HG02852 (cell line): ENCODE data around the gene BPNT1.
"Not testable (repeated sequence)": the region's sequence is repeated elsewhere in the genome, so short reads cannot be mapped to it uniquely, and the experiment has no call there.

Experiments used
- ATAC-seq: cut with Tn5 transposase; IDR thresholded peaks from one replicate; pipeline ENCODE4 v1.9.1; 2021; ENCODE audit warnings: mild to moderate bottlenecking, moderate library complexity; ENCODE audit not compliant: unreplicated experiment

The BPNT1 gene

GRCh38 chr1:220084460-220084859, 5.1 kb downstream of the BPNT1 start:
- ATAC-seq: no peak

- no peak for ATAC-seq
These were observed 11.7 kb downstream of the BPNT1 start for GRCh38 chr1:220077887-220078286.

GRCh38 chr1:220076861-220077762, 12.5 kb downstream of the BPNT1 start:
- no peak for ATAC-seq

- ATAC-seq: no peak
These were observed 22.1 kb downstream of the BPNT1 start for GRCh38 chr1:220067269-220068204.

GRCh38 chr1:220062629-220063028, 27.0 kb downstream of the BPNT1 start:
- no peak for ATAC-seq

GRCh38 chr1:220060876-220061275, 28.7 kb downstream of the BPNT1 start:
- no peak for ATAC-seq

- ATAC-seq: no peak
These were observed 33.2 kb downstream of the BPNT1 start for GRCh38 chr1:220056374-220056773.

- ATAC-seq: peak; percentile 98
These were observed 43.3 kb downstream of the BPNT1 start, which contains the start of gene EPRS1 for GRCh38 chr1:220046052-220046930. EPRS1 (minus strand) TSS chr1:220046505; CDS start chr1:220046388, 117 bp downstream.

- no peak for ATAC-seq
These were observed 44.1 kb downstream of the BPNT1 start for GRCh38 chr1:220045356-220046051.

GRCh38 chr1:220044678-220045355, 44.8 kb downstream of the BPNT1 start:
- no peak for ATAC-seq

- no peak for ATAC-seq
These were observed 45.9 kb downstream of the BPNT1 start for GRCh38 chr1:220043646-220044045.

- no peak for ATAC-seq
These were observed 49.5 kb downstream of the BPNT1 start for GRCh38 chr1:220040028-220040596.

- ATAC-seq: no peak
These were observed 50.9 kb downstream of the BPNT1 start for GRCh38 chr1:220038640-220039039.

GRCh38 chr1:220037810-220038209, 51.8 kb downstream of the BPNT1 start:
- ATAC-seq: not testable (repeated sequence)

GRCh38 chr1:220032911-220033310, 56.7 kb downstream of the BPNT1 start:
- no peak for ATAC-seq

- ATAC-seq: peak; percentile 69
These were observed 58.3 kb downstream of the BPNT1 start for GRCh38 chr1:220031287-220031686.

- ATAC-seq: no peak
These were observed 61.2 kb downstream of the BPNT1 start for GRCh38 chr1:220028346-220028895.

GRCh38 chr1:220019071-220019470, 70.5 kb downstream of the BPNT1 start:
- ATAC-seq: no peak

GRCh38 chr1:220013497-220013896, 76.1 kb downstream of the BPNT1 start:
- ATAC-seq: no peak
